HG02759 (cell line): ENCODE results near the gene TOR1A.
A peak's percentile ranks its signal among the peaks of the same experiment; 100 is the strongest.

Source experiments
- ATAC-seq: cut with Tn5 transposase; IDR thresholded peaks from one replicate; pipeline ENCODE4 v1.9.1; 2021; ENCODE audit warnings: mild to moderate bottlenecking, moderate library complexity; ENCODE audit not compliant: unreplicated experiment

The TOR1A gene

GRCh38 chr9:129852579-129852978 lies 28.6 kb upstream of the TOR1A start:
- ATAC-seq: no peak

GRCh38 chr9:129851821-129852220 lies 27.9 kb upstream of the TOR1A start:
- no peak for ATAC-seq

- ATAC-seq: no peak
Measured at GRCh38 chr9:129850821-129851550, 27.1 kb upstream of the TOR1A start.

- no peak for ATAC-seq
Measured at GRCh38 chr9:129849901-129850300, 26.0 kb upstream of the TOR1A start.

- ATAC-seq: no peak
Measured at GRCh38 chr9:129848712-129849441, 24.9 kb upstream of the TOR1A start.

- no peak for ATAC-seq
Measured at GRCh38 chr9:129845373-129845772, 21.4 kb upstream of the TOR1A start.

- no peak for ATAC-seq
Measured at GRCh38 chr9:129841071-129841470, 17.1 kb upstream of the TOR1A start.

- ATAC-seq: no peak
Measured at GRCh38 chr9:129840034-129840433, 16.1 kb upstream of the TOR1A start.

- no peak for ATAC-seq
Measured at GRCh38 chr9:129839324-129840023, 15.5 kb upstream of the TOR1A start.

- no peak for ATAC-seq
Measured at GRCh38 chr9:129838707-129839259, 14.8 kb upstream of the TOR1A start.

GRCh38 chr9:129836311-129837007 lies 12.5 kb upstream of the TOR1A start:
- no peak for ATAC-seq

- ATAC-seq: no peak
Measured at GRCh38 chr9:129835860-129836223, 11.9 kb upstream of the TOR1A start.

GRCh38 chr9:129835128-129835859 lies 11.4 kb upstream of the TOR1A start, which contains the start of the genes C9orf78 and USP20:
C9orf78 (minus strand) TSS chr9:129835275; CDS start chr9:129835221, 54 bp downstream.
USP20 (plus strand) TSS chr9:129835458; CDS start chr9:129852556, 17,098 bp downstream.
- ATAC-seq: peak; percentile 93

GRCh38 chr9:129834489-129835127 lies 10.7 kb upstream of the TOR1A start:
- ATAC-seq: peak; percentile 20

- ATAC-seq: no peak
Measured at GRCh38 chr9:129832982-129833381, 9.0 kb upstream of the TOR1A start.

GRCh38 chr9:129828969-129829368 lies 5.0 kb upstream of the TOR1A start:
- no peak for ATAC-seq

GRCh38 chr9:129828051-129828450 lies 4.1 kb upstream of the TOR1A start:
- ATAC-seq: no peak

- ATAC-seq: no peak
Measured at GRCh38 chr9:129826759-129827158, 2.8 kb upstream of the TOR1A start.

GRCh38 chr9:129826344-129826743 lies 2.4 kb upstream of the TOR1A start:
- ATAC-seq: no peak

- no peak for ATAC-seq
Measured at GRCh38 chr9:129823542-129823934, 398 bp downstream of the TOR1A start.
